Liver (tissue), 9 donors: ENCODE data around the gene SLC2A9. TPM values are rescaled to one million over a fixed set of nuclear protein-coding genes. Genes with fewer than 3 reads are reported as not detected.
"Not testable (repeated sequence)": the region's sequence is repeated elsewhere in the genome, so short reads cannot be mapped to it uniquely, and the experiment has no call there.

ENCODE experiments used
- DNase-seq: peaks from one replicate; pipeline ENCODE4 v3.0.0-alpha.2; 2017; ENCODE audit warnings: low spot score
- H3K27ac ChIP-seq, 2 donors: one replicate each; pipeline ENCODE4 v1.7.0; 2013; ENCODE audit warnings: inconsistent platforms in 2 of 2, low read length in 2 of 2, control low read depth in 1 of 2, low read depth in 1 of 2, mild to moderate bottlenecking in 1 of 2
- H3K27me3 ChIP-seq, 4 donors: one replicate each; pipeline versions ENCODE4 v1.6.1 to v1.7.0; 2013; ENCODE audit warnings: low read length in 3 of 4, inconsistent platforms in 1 of 4, mild to moderate bottlenecking in 1 of 4, moderate library complexity in 1 of 4; ENCODE audit not compliant: control insufficient read depth in 4 of 4, insufficient read depth in 4 of 4
- H3K36me3 ChIP-seq, 4 donors: one replicate each; pipeline versions ENCODE4 v1.6.1 to v1.7.0; 2013; ENCODE audit warnings: low read length in 3 of 4, mild to moderate bottlenecking in 3 of 4, low read depth in 1 of 4, moderate library complexity in 1 of 4; ENCODE audit not compliant: control insufficient read depth in 4 of 4, insufficient read depth in 3 of 4
- H3K4me1 ChIP-seq, 4 donors: one replicate each; pipeline versions ENCODE4 v1.6.1 to v1.7.0; 2013; ENCODE audit warnings: low read length in 3 of 4, mild to moderate bottlenecking in 3 of 4, moderate library complexity in 1 of 4; ENCODE audit not compliant: control insufficient read depth in 4 of 4, insufficient read depth in 4 of 4
- H3K4me3 ChIP-seq, 3 donors: one replicate each; pipeline versions ENCODE4 v1.6.1 to v1.7.0; 2013; ENCODE audit warnings: low read length in 3 of 3, control low read depth in 1 of 3, low read depth in 1 of 3, mild to moderate bottlenecking in 1 of 3
- H3K9ac ChIP-seq, 2 donors: one replicate each; pipeline ENCODE4 v1.7.0; 2013; ENCODE audit warnings: low read length in 2 of 2, mild to moderate bottlenecking in 2 of 2, moderate library complexity in 2 of 2, control low read depth in 1 of 2, low read depth in 1 of 2
- H3K9me3 ChIP-seq, 4 donors: one replicate each; pipeline versions ENCODE4 v1.6.1 to v1.7.0; 2013; ENCODE audit warnings: low read length in 3 of 4; ENCODE audit not compliant: control insufficient read depth in 4 of 4
- EGR1 ChIP-seq, 2 donors: IDR thresholded peaks; 2 replicates each; pipeline ENCODE4 v1.6.1; 2016 to 2018; ENCODE audit warnings: antibody characterized with exemption in 2 of 2, low read depth in 2 of 2
- FOXA1 ChIP-seq: IDR thresholded peaks from 2 replicates; pipeline ENCODE4 v1.6.1; 2016; ENCODE audit warnings: antibody characterized with exemption
- FOXA2 ChIP-seq: IDR thresholded peaks from 2 replicates; pipeline ENCODE4 v1.6.1; 2016; ENCODE audit warnings: antibody characterized with exemption
- GABPA ChIP-seq, 2 donors: IDR thresholded peaks in 1 of 2; conservative IDR thresholded peaks in 1 of 2; 2 replicates each; pipeline ENCODE4 v1.6.1; 2016; ENCODE audit warnings: antibody characterized with exemption in 2 of 2, mild to moderate bottlenecking in 1 of 2, moderate library complexity in 1 of 2
- HNF4A ChIP-seq, 2 donors: conservative IDR thresholded peaks; 2 replicates each; pipeline ENCODE4 v1.6.1; 2016; ENCODE audit warnings: antibody characterized with exemption in 2 of 2, mild to moderate bottlenecking in 2 of 2
- HNF4G ChIP-seq: IDR thresholded peaks from 2 replicates; pipeline ENCODE4 v1.6.1; 2016; ENCODE audit warnings: antibody characterized with exemption
- JUND ChIP-seq, 2 donors: IDR thresholded peaks; 2 replicates each; pipeline ENCODE4 v1.6.1; 2016; ENCODE audit warnings: antibody characterized with exemption in 2 of 2
- NR2F2 ChIP-seq: IDR thresholded peaks from 2 replicates; pipeline ENCODE4 v1.6.1; 2016; ENCODE audit warnings: antibody characterized with exemption
- RAD21 ChIP-seq, 2 donors: IDR thresholded peaks; 2 replicates each; pipeline ENCODE4 v1.6.1; 2016; ENCODE audit warnings: antibody characterized with exemption in 2 of 2, mild to moderate bottlenecking in 2 of 2
- RXRA ChIP-seq, 2 donors: IDR thresholded peaks; 2 replicates each; pipeline ENCODE4 v1.6.1; 2017 to 2018; ENCODE audit warnings: antibody characterized with exemption in 2 of 2, mild to moderate bottlenecking in 1 of 2
- SP1 ChIP-seq: IDR thresholded peaks from 2 replicates; pipeline ENCODE4 v1.6.1; 2018; ENCODE audit warnings: antibody characterized with exemption, mild to moderate bottlenecking
- TAF1 ChIP-seq: conservative IDR thresholded peaks from 2 replicates; pipeline ENCODE4 v1.6.1; 2016; ENCODE audit warnings: antibody characterized with exemption, mild to moderate bottlenecking
- YY1 ChIP-seq: IDR thresholded peaks from 2 replicates; pipeline ENCODE4 v1.6.1; 2016; ENCODE audit warnings: antibody characterized with exemption, mild to moderate bottlenecking
- WGBS: extraction: QIAGEN DNeasy Blood & Tissue Kit; methylation state at CpG from one replicate; pipeline ENCODE4 v1.1.7; 2013; 5-methylcytosine and 5-hydroxymethylcytosine counted together
- polyA plus RNA-seq, 2 donors: library from polyadenylated mRNA; stranded (reverse) in 1 of 2; unstranded in 1 of 2; fragments of 200-250 nt in 1 of 2; fragments of >200 nt in 1 of 2; fragmentation: Nextera tagmentation in 1 of 2; extraction: Ambion mirVana in 1 of 2; gene quantifications; one replicate each; pipeline versions ENCODE4 v1.2.1 to v1.2.3, GENCODE V29; 2013 to 2015
- total RNA-seq, 2 donors: library from RNA; depleted of rRNA; stranded (reverse); fragments of >200 nt; gene quantifications; one replicate each; pipeline ENCODE4 v1.2.3, GENCODE V29; 2014
- TF ChIP-seq, protein P1 (sequence below): IDR thresholded peaks from 2 replicates; pipeline ENCODE4 v1.6.1; 2016; ENCODE audit warnings: antibody characterized with exemption
- TF ChIP-seq, protein P2 (sequence below): fragments of 150-350 bp; IDR thresholded peaks from 2 replicates; pipeline ENCODE4 v1.5.1; 2017; ENCODE audit warnings: improper control_type of control experiment, low read depth, low read length; ENCODE audit not compliant: missing input control
- TF ChIP-seq, protein P3 (sequence below): IDR thresholded peaks from 2 replicates; pipeline ENCODE4 v1.6.1; 2016; ENCODE audit warnings: antibody characterized with exemption, mild to moderate bottlenecking
- TF ChIP-seq, protein P4 (sequence below): IDR thresholded peaks from 2 replicates; pipeline ENCODE4 v1.6.1; 2016; ENCODE audit warnings: antibody characterized with exemption
- TF ChIP-seq, protein P5 (sequence below): IDR thresholded peaks from 2 replicates; pipeline ENCODE4 v1.6.1; 2016; ENCODE audit warnings: antibody characterized with exemption
- donor health status: healthy.
- donor health status: healthy.
- donor health status: healthy.
- donor health status: healthy.
- donor health status: healthy.

SLC2A9 gene
- total and polyA plus RNA-seq, 4 donors, result 6.2 to 49.0 (median 21.6) TPM

DNA sequence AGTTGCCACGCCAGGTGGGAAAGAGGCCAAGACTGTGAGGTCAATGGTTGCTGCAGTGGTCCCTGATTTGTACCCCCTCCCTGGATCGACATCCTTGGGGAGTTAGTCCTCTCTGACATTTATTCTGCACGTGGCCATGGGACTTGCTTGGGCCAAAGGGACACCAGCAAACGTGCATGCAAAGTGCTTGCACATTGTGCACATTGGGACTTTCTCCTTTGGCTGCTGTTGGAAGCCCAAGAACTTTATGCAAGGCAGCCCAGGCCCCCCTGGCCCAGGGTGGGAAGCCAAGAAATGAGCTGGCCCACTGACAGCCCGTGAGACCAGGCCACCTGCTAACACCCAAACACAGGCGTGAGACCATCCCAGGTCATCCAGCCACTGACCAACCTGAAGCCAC lies 38.1 kb downstream of the SLC2A9 start:
- 86% methylated on average over 6 of the region's 6 CpGs for WGBS
- Histone ChIP-seq H3K9me3 (no peaks in the 10 kb centered on the region), H3K36me3 (peaks cover 3 to 23% (median 9%) of the 10 kb centered on the region in 4 donors), H3K4me3 (no peak overlapping the region), H3K27ac (no peak overlapping the region), H3K4me1 (no peaks in the 10 kb centered on the region), H3K9ac (no peak overlapping the region), H3K27me3 (no peaks in the 10 kb centered on the region)
- peak; percentile 27 for DNase-seq
- no peak for TF ChIP-seq FOXA1
- no peak for TF ChIP-seq HNF4G
- no peak for TF ChIP-seq FOXA2
- no peak for TF ChIP-seq SP1
- TF ChIP-seq NR2F2, result no peak
- no peak for TF ChIP-seq EGR1 (IDR thresholded peaks at IDR 0.05; ENCODE audit: low read depth in 2 of 2)
- TF ChIP-seq, protein P1, sequence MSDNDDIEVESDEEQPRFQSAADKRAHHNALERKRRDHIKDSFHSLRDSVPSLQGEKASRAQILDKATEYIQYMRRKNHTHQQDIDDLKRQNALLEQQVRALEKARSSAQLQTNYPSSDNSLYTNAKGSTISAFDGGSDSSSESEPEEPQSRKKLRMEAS, result no peak
- TF ChIP-seq GABPA (IDR thresholded peaks at IDR 0.05 in 1 of 2, conservative IDR thresholded peaks at IDR 0.05 in 1 of 2), result no peak
- TF ChIP-seq YY1, result no peak
- TF ChIP-seq RAD21 (IDR thresholded peaks at IDR 0.05), result no peak
- TF ChIP-seq, protein P2, sequence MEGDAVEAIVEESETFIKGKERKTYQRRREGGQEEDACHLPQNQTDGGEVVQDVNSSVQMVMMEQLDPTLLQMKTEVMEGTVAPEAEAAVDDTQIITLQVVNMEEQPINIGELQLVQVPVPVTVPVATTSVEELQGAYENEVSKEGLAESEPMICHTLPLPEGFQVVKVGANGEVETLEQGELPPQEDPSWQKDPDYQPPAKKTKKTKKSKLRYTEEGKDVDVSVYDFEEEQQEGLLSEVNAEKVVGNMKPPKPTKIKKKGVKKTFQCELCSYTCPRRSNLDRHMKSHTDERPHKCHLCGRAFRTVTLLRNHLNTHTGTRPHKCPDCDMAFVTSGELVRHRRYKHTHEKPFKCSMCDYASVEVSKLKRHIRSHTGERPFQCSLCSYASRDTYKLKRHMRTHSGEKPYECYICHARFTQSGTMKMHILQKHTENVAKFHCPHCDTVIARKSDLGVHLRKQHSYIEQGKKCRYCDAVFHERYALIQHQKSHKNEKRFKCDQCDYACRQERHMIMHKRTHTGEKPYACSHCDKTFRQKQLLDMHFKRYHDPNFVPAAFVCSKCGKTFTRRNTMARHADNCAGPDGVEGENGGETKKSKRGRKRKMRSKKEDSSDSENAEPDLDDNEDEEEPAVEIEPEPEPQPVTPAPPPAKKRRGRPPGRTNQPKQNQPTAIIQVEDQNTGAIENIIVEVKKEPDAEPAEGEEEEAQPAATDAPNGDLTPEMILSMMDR, result no peak
- TF ChIP-seq HNF4A (conservative IDR thresholded peaks at IDR 0.05), result no peak
- TF ChIP-seq RXRA (IDR thresholded peaks at IDR 0.05), result no peak
- TF ChIP-seq, protein P3, sequence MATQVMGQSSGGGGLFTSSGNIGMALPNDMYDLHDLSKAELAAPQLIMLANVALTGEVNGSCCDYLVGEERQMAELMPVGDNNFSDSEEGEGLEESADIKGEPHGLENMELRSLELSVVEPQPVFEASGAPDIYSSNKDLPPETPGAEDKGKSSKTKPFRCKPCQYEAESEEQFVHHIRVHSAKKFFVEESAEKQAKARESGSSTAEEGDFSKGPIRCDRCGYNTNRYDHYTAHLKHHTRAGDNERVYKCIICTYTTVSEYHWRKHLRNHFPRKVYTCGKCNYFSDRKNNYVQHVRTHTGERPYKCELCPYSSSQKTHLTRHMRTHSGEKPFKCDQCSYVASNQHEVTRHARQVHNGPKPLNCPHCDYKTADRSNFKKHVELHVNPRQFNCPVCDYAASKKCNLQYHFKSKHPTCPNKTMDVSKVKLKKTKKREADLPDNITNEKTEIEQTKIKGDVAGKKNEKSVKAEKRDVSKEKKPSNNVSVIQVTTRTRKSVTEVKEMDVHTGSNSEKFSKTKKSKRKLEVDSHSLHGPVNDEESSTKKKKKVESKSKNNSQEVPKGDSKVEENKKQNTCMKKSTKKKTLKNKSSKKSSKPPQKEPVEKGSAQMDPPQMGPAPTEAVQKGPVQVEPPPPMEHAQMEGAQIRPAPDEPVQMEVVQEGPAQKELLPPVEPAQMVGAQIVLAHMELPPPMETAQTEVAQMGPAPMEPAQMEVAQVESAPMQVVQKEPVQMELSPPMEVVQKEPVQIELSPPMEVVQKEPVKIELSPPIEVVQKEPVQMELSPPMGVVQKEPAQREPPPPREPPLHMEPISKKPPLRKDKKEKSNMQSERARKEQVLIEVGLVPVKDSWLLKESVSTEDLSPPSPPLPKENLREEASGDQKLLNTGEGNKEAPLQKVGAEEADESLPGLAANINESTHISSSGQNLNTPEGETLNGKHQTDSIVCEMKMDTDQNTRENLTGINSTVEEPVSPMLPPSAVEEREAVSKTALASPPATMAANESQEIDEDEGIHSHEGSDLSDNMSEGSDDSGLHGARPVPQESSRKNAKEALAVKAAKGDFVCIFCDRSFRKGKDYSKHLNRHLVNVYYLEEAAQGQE, result no peak
- no peak for TF ChIP-seq JUND (IDR thresholded peaks at IDR 0.05)
- TF ChIP-seq, protein P4, sequence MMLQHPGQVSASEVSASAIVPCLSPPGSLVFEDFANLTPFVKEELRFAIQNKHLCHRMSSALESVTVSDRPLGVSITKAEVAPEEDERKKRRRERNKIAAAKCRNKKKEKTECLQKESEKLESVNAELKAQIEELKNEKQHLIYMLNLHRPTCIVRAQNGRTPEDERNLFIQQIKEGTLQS, result no peak
- no peak for TF ChIP-seq TAF1
- TF ChIP-seq, protein P5, sequence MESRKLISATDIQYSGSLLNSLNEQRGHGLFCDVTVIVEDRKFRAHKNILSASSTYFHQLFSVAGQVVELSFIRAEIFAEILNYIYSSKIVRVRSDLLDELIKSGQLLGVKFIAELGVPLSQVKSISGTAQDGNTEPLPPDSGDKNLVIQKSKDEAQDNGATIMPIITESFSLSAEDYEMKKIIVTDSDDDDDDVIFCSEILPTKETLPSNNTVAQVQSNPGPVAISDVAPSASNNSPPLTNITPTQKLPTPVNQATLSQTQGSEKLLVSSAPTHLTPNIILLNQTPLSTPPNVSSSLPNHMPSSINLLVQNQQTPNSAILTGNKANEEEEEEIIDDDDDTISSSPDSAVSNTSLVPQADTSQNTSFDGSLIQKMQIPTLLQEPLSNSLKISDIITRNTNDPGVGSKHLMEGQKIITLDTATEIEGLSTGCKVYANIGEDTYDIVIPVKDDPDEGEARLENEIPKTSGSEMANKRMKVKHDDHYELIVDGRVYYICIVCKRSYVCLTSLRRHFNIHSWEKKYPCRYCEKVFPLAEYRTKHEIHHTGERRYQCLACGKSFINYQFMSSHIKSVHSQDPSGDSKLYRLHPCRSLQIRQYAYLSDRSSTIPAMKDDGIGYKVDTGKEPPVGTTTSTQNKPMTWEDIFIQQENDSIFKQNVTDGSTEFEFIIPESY, result no peak

DNA sequence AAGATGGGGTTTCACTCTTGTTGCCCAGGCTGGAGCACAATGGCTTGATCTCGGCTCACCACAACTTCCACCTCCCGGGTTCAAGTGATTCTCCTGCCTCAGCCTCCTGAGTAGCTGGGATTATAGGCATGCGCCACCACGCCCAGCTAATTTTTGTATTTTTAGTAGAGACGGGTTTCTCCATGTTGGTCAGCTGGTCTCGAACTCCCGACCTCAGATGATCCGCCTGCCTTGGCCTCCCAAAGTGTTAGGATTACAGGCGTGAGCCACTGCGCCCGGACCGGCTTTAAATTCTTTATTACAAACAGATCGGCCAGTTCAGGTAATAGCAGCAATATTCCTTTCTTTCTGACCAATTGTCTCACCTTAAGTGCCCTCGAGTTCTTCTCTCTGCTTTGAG lies 39.4 kb downstream of the SLC2A9 start:
- WGBS, result 98% methylated on average over 14 of the region's 14 CpGs
- H3K4me3 ChIP-seq, H3K9me3 ChIP-seq, H3K9ac ChIP-seq, H3K27me3 ChIP-seq, DNase-seq, H3K27ac ChIP-seq, H3K4me1 ChIP-seq: not testable (repeated sequence)
- H3K36me3 ChIP-seq, result peaks cover 3 to 23% (median 13%) of the 10 kb centered on the region in 4 donors
